GM10266 (cell line): ENCODE data around the gene ACAP2.

Source experiments
- DNase-seq: peaks from one replicate; pipeline ENCODE4 v3.0.0; 2012; ENCODE audit errors: extremely low spot score
- CTCF ChIP-seq: IDR thresholded peaks from 2 replicates; pipeline ENCODE4 v1.5.1; 2012; ENCODE audit warnings: mild to moderate bottlenecking, low read depth; ENCODE audit not compliant: control insufficient read depth, insufficient read depth; ENCODE audit errors: missing control alignments

ACAP2 gene

DNA sequence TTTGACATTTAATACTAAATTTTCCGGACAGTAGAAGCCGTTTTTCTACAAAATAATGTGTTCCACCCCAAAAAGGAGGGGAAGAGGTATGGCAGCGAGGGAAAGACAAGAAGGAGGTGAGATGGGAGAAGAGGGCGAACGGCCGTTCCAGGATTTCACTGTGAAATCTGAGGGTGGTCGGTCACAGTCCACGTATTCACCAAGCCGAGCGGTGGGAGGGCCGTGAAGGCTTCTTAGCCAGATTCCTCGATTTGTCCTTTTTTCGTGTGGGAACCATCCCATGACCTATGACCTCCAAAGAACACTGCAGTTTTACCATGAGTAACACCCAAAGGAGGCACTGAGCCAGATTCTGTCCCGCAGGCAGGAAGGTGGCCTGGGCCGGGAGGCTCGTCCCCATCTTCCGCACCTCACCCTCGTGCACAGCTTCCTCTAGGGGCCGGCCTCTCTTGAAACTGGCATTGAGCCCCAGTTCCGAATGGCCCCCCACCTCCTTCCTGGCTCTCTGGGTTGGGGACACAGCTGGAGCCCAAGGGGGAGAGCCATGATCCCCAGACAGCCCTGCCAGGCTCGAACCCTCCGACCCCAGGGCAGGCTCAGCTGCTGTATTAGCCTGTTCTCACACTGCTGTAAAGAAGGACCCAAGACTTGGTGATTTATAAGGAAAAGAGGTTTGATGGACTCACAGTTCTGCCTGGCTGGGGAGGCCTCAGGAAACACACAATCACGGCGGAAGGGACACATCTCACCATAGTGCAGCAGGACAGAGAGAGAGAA, 195.5 kb downstream of the ACAP2 start:
- no peak for DNase-seq
- TF ChIP-seq CTCF = no peak

- TF ChIP-seq CTCF = no peak
- no peak for DNase-seq
Measured at GRCh38 chr3:195246581-195246995, 196.2 kb downstream of the ACAP2 start.

- DNase-seq = no peak
- no peak for TF ChIP-seq CTCF
Measured at GRCh38 chr3:195245531-195245951, 197.3 kb downstream of the ACAP2 start.

DNA sequence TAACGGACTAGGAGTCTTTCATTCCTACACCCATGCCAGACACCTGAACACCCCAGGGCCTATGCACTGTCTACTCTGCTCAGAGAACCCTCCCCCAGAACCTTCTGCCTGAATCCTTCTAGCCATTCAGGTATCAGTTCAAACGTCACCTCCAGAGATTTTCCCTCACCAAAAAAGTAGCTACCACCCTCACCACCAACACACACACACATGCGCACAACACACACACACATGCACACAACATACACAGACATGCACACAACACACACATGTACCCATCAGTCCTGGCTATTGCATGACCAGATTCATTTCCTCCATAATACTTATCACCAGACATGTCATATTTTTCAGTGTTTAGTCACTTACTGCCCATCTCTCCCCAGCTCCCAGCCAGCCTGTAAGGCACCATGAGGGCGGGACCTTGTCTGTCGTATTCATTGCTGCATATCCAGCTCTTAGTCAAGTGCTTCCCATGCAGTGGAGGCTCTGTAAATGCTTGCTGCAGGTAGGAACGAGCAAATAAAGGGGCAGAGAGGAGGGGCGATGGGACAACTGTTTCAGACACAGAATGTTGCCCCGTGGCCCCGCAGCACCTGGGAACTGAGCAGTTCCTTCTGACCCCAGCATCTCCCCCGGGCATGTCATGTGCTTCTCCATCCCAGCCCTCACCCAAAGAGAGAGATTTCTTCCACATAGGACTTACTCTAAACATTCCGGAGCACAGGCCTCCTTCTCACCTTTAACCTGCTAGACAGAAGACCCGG, 201.0 kb downstream of the ACAP2 start:
- no peak for TF ChIP-seq CTCF
- DNase-seq = no peak

- no peak for TF ChIP-seq CTCF
- DNase-seq = no peak
Measured at GRCh38 chr3:195240939-195241338, 201.9 kb downstream of the ACAP2 start.

- no peak for DNase-seq
- no peak for TF ChIP-seq CTCF
Measured at GRCh38 chr3:195240171-195240701, 202.6 kb downstream of the ACAP2 start.

DNA sequence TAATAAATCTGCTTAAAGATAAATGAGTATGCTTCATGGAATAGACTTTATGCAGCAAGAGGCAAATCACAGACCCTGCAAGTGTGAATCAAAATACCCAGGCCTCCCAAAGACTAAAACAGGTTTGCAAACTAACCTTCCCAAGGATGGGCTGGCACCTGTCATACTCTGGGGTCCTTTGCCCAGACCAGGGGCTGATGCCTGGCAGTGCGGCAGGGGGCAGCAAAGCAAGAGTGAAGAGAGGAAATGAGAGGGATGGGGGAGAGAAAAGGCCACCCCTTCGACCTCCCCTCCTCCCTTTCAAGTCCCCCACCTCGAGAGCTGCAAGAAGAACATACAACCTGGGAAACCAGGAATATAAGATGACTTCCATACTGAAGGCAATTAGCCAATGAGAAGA, 203.7 kb downstream of the ACAP2 start:
- no peak for DNase-seq

More for the DNA sequence above, 203.7 kb downstream of the ACAP2 start:
- TF ChIP-seq CTCF = no peak
